Spleen (tissue), 11 donors: ENCODE measurements around the gene GPR78. TPM values are rescaled to one million over a fixed set of nuclear protein-coding genes. Genes with fewer than 3 reads are reported as not detected.
A peak's percentile ranks its signal among the peaks of the same experiment; 100 is the strongest.

ENCODE experiments used
- DNase-seq: peaks from one replicate; pipeline ENCODE4 v3.0.0-alpha.2; 2020
- H3K27ac ChIP-seq, 8 donors: fragments of 200-600 bp; sonication (generic) in 7 of 8; 1 replicate in 4 of 8; 2 replicates in 4 of 8; pipeline versions ENCODE4 v1.5.0 to v1.8.0; 2016 to 2021; ENCODE audit warnings: inconsistent platforms in 4 of 8, mild to moderate bottlenecking in 4 of 8, moderate library complexity in 1 of 8
- H3K27me3 ChIP-seq, 7 donors: fragments of 200-600 bp; sonication (generic) in 6 of 7; replicated peaks in 1 of 7; 1 replicate in 4 of 7; 2 replicates in 3 of 7; pipeline versions ENCODE4 v1.5.0 to v1.8.0; 2016 to 2021; ENCODE audit warnings: inconsistent platforms in 3 of 7, mild to moderate bottlenecking in 1 of 7
- H3K36me3 ChIP-seq, 6 donors: fragments of 200-600 bp; sonication (generic) in 5 of 6; 1 replicate in 4 of 6; 2 replicates in 2 of 6; pipeline versions ENCODE4 v1.5.0 to v1.8.0; 2016 to 2021; ENCODE audit warnings: inconsistent platforms in 2 of 6
- H3K4me1 ChIP-seq, 6 donors: fragments of 200-600 bp; sonication (generic) in 5 of 6; 1 replicate in 3 of 6; 2 replicates in 3 of 6; pipeline versions ENCODE4 v1.5.0 to v1.8.0; 2016 to 2021; ENCODE audit warnings: inconsistent platforms in 3 of 6
- H3K4me3 ChIP-seq, 8 donors: fragments of 200-600 bp; sonication (generic) in 7 of 8; 1 replicate in 4 of 8; 2 replicates in 4 of 8; pipeline versions ENCODE4 v1.5.0 to v1.8.0; 2016 to 2021; ENCODE audit warnings: inconsistent platforms in 4 of 8, mild to moderate bottlenecking in 4 of 8, moderate library complexity in 2 of 8
- H3K9me3 ChIP-seq, 8 donors: fragments of 200-600 bp; sonication (generic) in 7 of 8; 1 replicate in 4 of 8; 2 replicates in 4 of 8; pipeline versions ENCODE4 v1.5.0 to v1.8.0; 2016 to 2021; ENCODE audit warnings: inconsistent platforms in 4 of 8
- POLR2A ChIP-seq, 3 donors: fragments of 450-650 bp; IDR thresholded peaks; one replicate each; pipeline ENCODE4 v1.5.1; 2017; ENCODE audit warnings: antibody characterized with exemption in 3 of 3, mild to moderate bottlenecking in 1 of 3
- POLR2AphosphoS5 ChIP-seq, 3 donors: sonication (generic); formaldehyde crosslinking; IDR thresholded peaks; one replicate each; pipeline ENCODE4 v1.5.1; 2017; ENCODE audit warnings: antibody characterized with exemption in 3 of 3
- WGBS, 5 donors: extraction: QIAGEN DNeasy Blood & Tissue Kit in 3 of 5; methylation state at CpG; one replicate each; pipeline versions ENCODE4 v1.1.5 to v1.1.7; 2013 to 2018; 5-methylcytosine and 5-hydroxymethylcytosine counted together
- intact Hi-C: fragments of 100-400 bp; cut with DNase I; formaldehyde crosslinking; loops from one replicate; pipeline ENCODE4 v1.15.0; 2023; ENCODE audit warnings: low total_unique reads
- polyA plus RNA-seq, 3 donors: library from polyadenylated mRNA; stranded (reverse); fragments of 200-250 nt; gene quantifications; one replicate each; pipeline ENCODE4 v1.2.1, GENCODE V29; 2013
- total RNA-seq, 7 donors: library from RNA; depleted of rRNA in 3 of 7; stranded (reverse); fragments of >200 nt in 3 of 7; fragmentation: NEBNext Ultra II Directional in 4 of 7; extraction: Animal tissue kit (Norgen Biotek cat#: 25700) in 4 of 7; gene quantifications; one replicate each; pipeline versions ENCODE4 v1.1.0 to v1.2.1, GENCODE V29; 2016 to 2021
- TF ChIP-seq, protein P1 (sequence below), 11 experiments: fragments of 200-600 bp in 7 of 11; fragments of 450-650 bp in 4 of 11; sonication (generic) in 4 of 11; IDR thresholded peaks in 8 of 11; conservative IDR thresholded peaks in 3 of 11; 1 replicate in 7 of 11; 2 replicates in 4 of 11; pipeline versions ENCODE4 v1.4.0 to v1.8.0; 2016 to 2021; ENCODE audit warnings: antibody characterized with exemption in 11 of 11, inconsistent platforms in 4 of 11, mild to moderate bottlenecking in 1 of 11
- donor health status: healthy with polysubstance abuse.
- donor health status: DM: no; HTN: no; CAD: no; lungs with moderate emphysema.
- donor health status: DM: no; HTN: no; CAD: no.
- donor health status: Bipolar disorder and iron deficiency.
- donor health status: healthy.
- donor health status: DM: no; HTN: no; CAD: no.
- donor health status: DM: yes; HTN: yes; CAD: no.

The GPR78 gene
- total and polyA plus RNA-seq, 10 donors = 0.07 to 1.5 (median 0.12) TPM; not detected in 5

DNA sequence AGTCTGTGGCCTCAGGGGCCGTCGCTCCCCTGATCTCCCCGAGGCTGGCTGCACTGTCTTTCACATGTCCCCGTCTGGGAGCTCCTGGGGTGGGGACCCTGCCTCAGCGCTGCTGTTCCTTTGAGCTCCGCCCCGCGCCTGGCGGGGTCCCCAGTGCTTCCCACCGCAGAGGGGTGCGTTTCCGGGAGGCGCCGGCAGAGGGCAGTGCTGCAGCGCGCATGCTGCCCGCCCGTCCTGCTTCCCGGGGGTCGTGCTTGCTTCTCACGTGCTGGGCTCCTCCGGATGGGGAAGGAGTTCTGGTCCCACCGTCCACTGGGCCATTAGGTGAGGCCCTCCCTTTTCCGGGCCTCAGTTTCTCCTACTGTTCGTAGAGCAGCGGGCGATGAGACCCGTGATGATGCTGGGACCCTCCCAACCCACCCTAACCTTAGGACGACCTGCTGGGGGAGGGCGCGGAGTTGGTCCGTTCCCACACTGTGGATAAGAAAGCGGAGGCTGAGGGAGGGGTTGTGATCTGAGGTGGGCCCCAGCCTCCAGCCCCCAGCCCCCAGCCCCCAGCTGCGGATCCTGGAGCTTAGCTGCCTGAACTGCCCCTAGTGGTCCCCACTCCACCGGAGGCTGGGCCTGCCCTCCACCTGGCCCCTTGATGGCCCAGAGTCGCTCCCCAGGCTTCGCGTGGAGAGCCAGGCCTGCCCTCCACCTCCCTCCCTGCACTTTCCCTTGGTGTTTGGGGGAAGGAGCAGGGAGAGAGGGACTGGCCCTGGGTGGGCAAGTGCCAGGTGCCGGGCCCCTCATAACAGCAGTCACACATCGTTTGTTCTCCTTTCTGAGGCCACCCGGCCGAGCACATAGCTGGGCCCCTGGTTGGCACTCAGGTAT lies 27.6 kb downstream of the GPR78 start:
- no peak overlapping the region for H3K27ac ChIP-seq
- 14 to 25% (median 19%) methylated on average over 24 to 42 of the region's 42 CpGs for WGBS, 5 donors
- peaks cover 0 to 47% (median 0%) of the 10 kb centered on the region in 7 donors for H3K27me3 ChIP-seq
- intact Hi-C loops = loop anchor here (10.0 kb wide), 1 partner anchor 307 kb away; no protein-coding TSS in a partner anchor
- TF ChIP-seq POLR2AphosphoS5 (IDR thresholded peaks at IDR 0.05) = no peak
- TF ChIP-seq, protein P1, sequence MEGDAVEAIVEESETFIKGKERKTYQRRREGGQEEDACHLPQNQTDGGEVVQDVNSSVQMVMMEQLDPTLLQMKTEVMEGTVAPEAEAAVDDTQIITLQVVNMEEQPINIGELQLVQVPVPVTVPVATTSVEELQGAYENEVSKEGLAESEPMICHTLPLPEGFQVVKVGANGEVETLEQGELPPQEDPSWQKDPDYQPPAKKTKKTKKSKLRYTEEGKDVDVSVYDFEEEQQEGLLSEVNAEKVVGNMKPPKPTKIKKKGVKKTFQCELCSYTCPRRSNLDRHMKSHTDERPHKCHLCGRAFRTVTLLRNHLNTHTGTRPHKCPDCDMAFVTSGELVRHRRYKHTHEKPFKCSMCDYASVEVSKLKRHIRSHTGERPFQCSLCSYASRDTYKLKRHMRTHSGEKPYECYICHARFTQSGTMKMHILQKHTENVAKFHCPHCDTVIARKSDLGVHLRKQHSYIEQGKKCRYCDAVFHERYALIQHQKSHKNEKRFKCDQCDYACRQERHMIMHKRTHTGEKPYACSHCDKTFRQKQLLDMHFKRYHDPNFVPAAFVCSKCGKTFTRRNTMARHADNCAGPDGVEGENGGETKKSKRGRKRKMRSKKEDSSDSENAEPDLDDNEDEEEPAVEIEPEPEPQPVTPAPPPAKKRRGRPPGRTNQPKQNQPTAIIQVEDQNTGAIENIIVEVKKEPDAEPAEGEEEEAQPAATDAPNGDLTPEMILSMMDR (IDR thresholded peaks at IDR 0.05 in 8 of 11, conservative IDR thresholded peaks at IDR 0.05 in 3 of 11) = peak; percentile 35 to 93 (median 80)
- H3K36me3 ChIP-seq = no peaks in the 10 kb centered on the region
- peaks cover 0 to 6% (median 4%) of the 10 kb centered on the region in 6 donors for H3K4me1 ChIP-seq
- peak; percentile 84 for DNase-seq
- no peaks in the 10 kb centered on the region for H3K9me3 ChIP-seq
- H3K4me3 ChIP-seq = no peak overlapping the region

DNA sequence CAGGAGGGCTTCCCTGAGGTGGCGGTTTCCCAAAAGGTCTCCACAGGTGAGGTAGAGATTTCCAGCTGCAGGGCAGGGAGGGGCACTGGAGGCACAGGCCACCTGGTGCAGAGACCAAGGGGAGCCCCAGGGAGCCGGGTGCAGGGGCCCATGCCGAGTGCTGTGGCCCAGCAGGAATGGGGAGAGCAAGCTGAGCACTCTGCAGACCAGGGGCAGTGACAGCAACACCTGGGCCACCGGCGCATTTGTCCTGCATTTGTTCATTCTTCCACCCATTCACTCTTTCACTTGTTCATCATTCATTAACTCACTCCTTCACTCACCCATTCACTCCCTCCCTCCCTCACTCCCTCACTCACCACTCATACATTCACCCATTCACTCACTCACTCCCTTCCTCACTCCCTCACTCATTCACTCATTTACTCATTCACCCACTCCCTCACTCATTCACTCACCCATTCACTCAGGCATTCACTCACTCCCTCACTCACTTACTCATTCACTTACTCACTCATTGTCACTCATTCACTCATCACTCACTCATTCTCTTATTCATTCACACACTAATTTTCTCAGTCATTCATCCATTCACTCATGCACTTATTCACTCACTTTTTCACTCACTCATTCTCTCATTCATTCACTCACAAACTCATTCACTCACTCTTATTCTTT lies 28.7 kb downstream of the GPR78 start:
- Histone ChIP-seq H3K4me3 (no peak overlapping the region), H3K27ac (no peak overlapping the region), H3K27me3 (peaks cover 0 to 43% (median 0%) of the 10 kb centered on the region in 7 donors), H3K9me3 (no peaks in the 10 kb centered on the region), H3K36me3 (no peaks in the 10 kb centered on the region), H3K4me1 (peaks cover 0 to 6% (median 4%) of the 10 kb centered on the region in 6 donors)
- no peak for DNase-seq
- intact Hi-C loops = loop anchor here (10.0 kb wide), 1 partner anchor 306 kb away; no protein-coding TSS in a partner anchor
- TF ChIP-seq, protein P1 (IDR thresholded peaks at IDR 0.05 in 8 of 11, conservative IDR thresholded peaks at IDR 0.05 in 3 of 11) = no peak
- no peak for TF ChIP-seq POLR2A (IDR thresholded peaks at IDR 0.05)
- no peak for TF ChIP-seq POLR2AphosphoS5 (IDR thresholded peaks at IDR 0.05)
- WGBS, 5 donors = 49 to 81% (median 67%) methylated on average over 5 of the region's 5 CpGs

DNA sequence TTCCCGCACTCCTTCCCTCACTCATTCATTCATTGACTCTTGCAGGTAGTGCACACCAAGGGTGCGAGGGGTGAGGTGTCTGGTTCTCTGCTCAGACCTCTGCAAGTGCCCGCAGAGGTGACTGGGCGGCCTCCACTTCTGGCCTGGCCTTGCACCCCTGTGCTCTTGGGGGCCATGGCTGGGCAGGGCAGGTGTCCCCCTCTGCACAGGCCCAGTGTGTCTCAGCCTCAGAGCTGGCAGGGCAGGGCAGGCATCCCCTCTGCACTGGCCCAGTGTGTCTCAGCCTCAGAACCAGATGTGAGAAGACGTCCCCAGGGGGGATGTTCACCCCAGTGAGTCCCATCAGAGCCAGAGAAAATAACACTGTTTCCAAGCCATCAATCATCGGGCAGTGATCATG lies 29.2 kb downstream of the GPR78 start:
- 68 to 83% (median 80%) methylated on average over 6 of the region's 6 CpGs for WGBS, 5 donors
- H3K4me3 ChIP-seq = no peak overlapping the region
- H3K4me1 ChIP-seq = peaks cover 0 to 6% (median 4%) of the 10 kb centered on the region in 6 donors
- no peak for DNase-seq
- H3K36me3 ChIP-seq = no peaks in the 10 kb centered on the region
- H3K9me3 ChIP-seq = no peaks in the 10 kb centered on the region
- H3K27ac ChIP-seq = no peak overlapping the region
- H3K27me3 ChIP-seq = peaks cover 0 to 41% (median 0%) of the 10 kb centered on the region in 7 donors
- intact Hi-C loops = loop anchor here (10.0 kb wide), 1 partner anchor 305 kb away; no protein-coding TSS in a partner anchor
- TF ChIP-seq POLR2AphosphoS5 (IDR thresholded peaks at IDR 0.05) (no peak), POLR2A (IDR thresholded peaks at IDR 0.05) (no peak)
- TF ChIP-seq, protein P1 (IDR thresholded peaks at IDR 0.05 in 8 of 11, conservative IDR thresholded peaks at IDR 0.05 in 3 of 11) = no peak
